Endodermal cell (in vitro differentiated cells): ENCODE measurements around the gene GAL3ST2. TPM values are rescaled to one million over a fixed set of nuclear protein-coding genes. Genes with fewer than 3 reads are reported as not detected.

Experiments used
- DNase-seq: peaks from one replicate; pipeline ENCODE4 v3.0.0-alpha.2; 2017
- H3K27ac ChIP-seq: 2 replicates; pipeline ENCODE4 v1.5.1; 2013; ENCODE audit warnings: mild to moderate bottlenecking, low read depth, low read length, moderate library complexity
- H3K27me3 ChIP-seq: 2 replicates; pipeline ENCODE4 v1.6.1; 2013; ENCODE audit warnings: mild to moderate bottlenecking, low read length, moderate library complexity; ENCODE audit not compliant: insufficient read depth, control insufficient read depth, poor library complexity, severe bottlenecking
- H3K36me3 ChIP-seq: 2 replicates; pipeline ENCODE4 v1.7.0; 2013; ENCODE audit warnings: mild to moderate bottlenecking, low read length, moderate library complexity; ENCODE audit not compliant: control insufficient read depth, insufficient read depth
- H3K4me1 ChIP-seq: one replicate; pipeline ENCODE4 v1.7.0; 2013; ENCODE audit warnings: low read length; ENCODE audit not compliant: control insufficient read depth, insufficient read depth
- H3K4me3 ChIP-seq: 2 replicates; pipeline ENCODE4 v1.5.1; 2013; ENCODE audit warnings: mild to moderate bottlenecking, low read length, moderate library complexity
- H3K9ac ChIP-seq: 2 replicates; pipeline ENCODE4 v1.6.1; 2013; ENCODE audit warnings: mild to moderate bottlenecking, low read length, moderate library complexity; ENCODE audit not compliant: poor library complexity, severe bottlenecking; ENCODE audit errors: extremely low read depth
- H3K9me3 ChIP-seq: 2 replicates; pipeline ENCODE4 v1.6.1; 2013; ENCODE audit warnings: mild to moderate bottlenecking, low read length, moderate library complexity; ENCODE audit not compliant: control insufficient read depth
- H3K27ac Mint-ChIP-seq: 2 replicates; pipeline ENCODE4 v1.8.0; 2020; ENCODE audit warnings: mixed read lengths
- H3K27me3 Mint-ChIP-seq: 2 replicates; pipeline ENCODE4 v1.8.0; 2021; ENCODE audit warnings: mild to moderate bottlenecking, mixed read lengths; ENCODE audit not compliant: insufficient read depth
- H3K36me3 Mint-ChIP-seq: 2 replicates; pipeline ENCODE4 v1.8.0; 2020; ENCODE audit warnings: low read depth, mixed read lengths
- H3K4me1 Mint-ChIP-seq: 2 replicates; pipeline ENCODE4 v1.8.0; 2020; ENCODE audit warnings: mixed read lengths
- H3K4me3 Mint-ChIP-seq: 2 replicates; pipeline ENCODE4 v1.8.0; 2020; ENCODE audit warnings: mild to moderate bottlenecking, moderate library complexity, mixed read lengths
- H3K9me3 Mint-ChIP-seq: 2 replicates; pipeline ENCODE4 v1.8.0; 2020; ENCODE audit warnings: mild to moderate bottlenecking, mixed read lengths
- CTCF ChIP-seq: fragments of 200-600 bp; sonication (generic); conservative IDR thresholded peaks from 2 replicates; pipeline ENCODE4 v1.5.0; 2021; ENCODE audit warnings: antibody characterized with exemption, mild to moderate bottlenecking
- WGBS, 2 experiments: methylation state at CpG; one replicate each; pipeline versions ENCODE4 v1.1.5 to v1.1.7; 2013; ENCODE audit warnings: missing lambda C conversion rate in 2 of 2, mixed read lengths in 1 of 2; ENCODE audit not compliant: insufficient coverage in 1 of 2, insufficient read length in 1 of 2; 5-methylcytosine and 5-hydroxymethylcytosine counted together
- total RNA-seq, 2 donors: library from RNA; stranded (reverse); fragmentation: NEBNext Ultra II Directional in 1 of 2; extraction: Animal tissue kit (Norgen Biotek cat#: 25700) in 1 of 2; gene quantifications; 2 replicates in 1 of 2; 3 replicates in 1 of 2; pipeline ENCODE4 v1.2.1, GENCODE V29; 2021

The GAL3ST2 gene
- total RNA-seq, 2 donors from 2014 or later: 0.57 to 0.91 TPM

GRCh38 chr2:241793385-241793784 lies 16.8 kb downstream of the GAL3ST2 start:
- Mint-ChIP-seq H3K4me3 (no peak overlapping the region), H3K36me3 (no peaks in the 10 kb centered on the region), H3K9me3 (peaks cover 44% of the 10 kb centered on the region), H3K27me3 (peaks cover 8% of the 10 kb centered on the region), H3K27ac (no peak overlapping the region), H3K4me1 (peaks cover 9% of the 10 kb centered on the region)
- no peak for DNase-seq
- H3K27me3 ChIP-seq: no peaks in the 10 kb centered on the region
- no peak overlapping the region for H3K9ac ChIP-seq
- H3K9me3 ChIP-seq: peaks cover 33% of the 10 kb centered on the region
- no peak overlapping the region for H3K4me3 ChIP-seq
- H3K4me1 ChIP-seq: no peaks in the 10 kb centered on the region
- no peak for TF ChIP-seq CTCF
- H3K27ac ChIP-seq: no peak overlapping the region
- H3K36me3 ChIP-seq: no peaks in the 10 kb centered on the region
- WGBS, 2 experiments: 85 to 91% methylated on average over 5 of the region's 5 CpGs

DNA sequence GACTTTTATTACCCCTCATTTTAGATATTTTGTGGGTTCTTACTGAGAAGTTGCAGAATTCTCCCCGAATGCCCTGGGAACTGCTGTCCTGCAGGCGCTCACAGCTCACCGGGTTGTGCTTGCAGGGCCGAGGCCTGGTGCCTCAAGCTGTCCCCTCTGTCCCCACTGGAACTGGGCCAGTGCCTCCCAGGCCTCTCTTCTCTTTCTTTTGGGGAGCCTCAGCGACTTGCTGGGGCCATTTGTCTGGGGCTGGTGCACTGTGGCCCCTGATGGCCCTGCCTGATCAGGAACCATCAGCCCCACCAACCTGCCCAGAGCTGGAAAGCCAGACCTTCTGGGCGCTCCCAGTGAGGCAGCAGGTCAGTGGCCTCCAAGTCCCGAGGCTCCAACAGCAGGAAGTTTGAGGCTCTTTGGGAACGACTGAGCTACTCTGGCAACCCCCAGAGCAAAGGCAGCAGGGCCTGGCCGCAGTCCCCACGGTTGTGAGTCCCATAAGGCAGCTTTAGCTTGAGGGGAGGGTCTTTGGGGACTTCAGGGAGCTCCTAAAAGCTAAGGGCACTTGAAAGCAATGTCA lies 17.7 kb downstream of the GAL3ST2 start:
- Histone ChIP-seq H3K36me3 (no peaks in the 10 kb centered on the region), H3K27me3 (no peaks in the 10 kb centered on the region), H3K9me3 (peaks cover 25% of the 10 kb centered on the region), H3K4me3 (no peak overlapping the region), H3K9ac (no peak overlapping the region), H3K27ac (no peak overlapping the region), H3K4me1 (no peaks in the 10 kb centered on the region)
- Mint-ChIP-seq H3K4me3 (no peak overlapping the region), H3K36me3 (no peaks in the 10 kb centered on the region), H3K27me3 (peaks cover 8% of the 10 kb centered on the region), H3K4me1 (peaks cover 9% of the 10 kb centered on the region), H3K9me3 (peaks cover 34% of the 10 kb centered on the region), H3K27ac (no peak overlapping the region)
- TF ChIP-seq CTCF: no peak
- 89 to 91% methylated on average over 8 to 10 of the region's 10 CpGs for WGBS, 2 experiments
- DNase-seq: no peak

DNA sequence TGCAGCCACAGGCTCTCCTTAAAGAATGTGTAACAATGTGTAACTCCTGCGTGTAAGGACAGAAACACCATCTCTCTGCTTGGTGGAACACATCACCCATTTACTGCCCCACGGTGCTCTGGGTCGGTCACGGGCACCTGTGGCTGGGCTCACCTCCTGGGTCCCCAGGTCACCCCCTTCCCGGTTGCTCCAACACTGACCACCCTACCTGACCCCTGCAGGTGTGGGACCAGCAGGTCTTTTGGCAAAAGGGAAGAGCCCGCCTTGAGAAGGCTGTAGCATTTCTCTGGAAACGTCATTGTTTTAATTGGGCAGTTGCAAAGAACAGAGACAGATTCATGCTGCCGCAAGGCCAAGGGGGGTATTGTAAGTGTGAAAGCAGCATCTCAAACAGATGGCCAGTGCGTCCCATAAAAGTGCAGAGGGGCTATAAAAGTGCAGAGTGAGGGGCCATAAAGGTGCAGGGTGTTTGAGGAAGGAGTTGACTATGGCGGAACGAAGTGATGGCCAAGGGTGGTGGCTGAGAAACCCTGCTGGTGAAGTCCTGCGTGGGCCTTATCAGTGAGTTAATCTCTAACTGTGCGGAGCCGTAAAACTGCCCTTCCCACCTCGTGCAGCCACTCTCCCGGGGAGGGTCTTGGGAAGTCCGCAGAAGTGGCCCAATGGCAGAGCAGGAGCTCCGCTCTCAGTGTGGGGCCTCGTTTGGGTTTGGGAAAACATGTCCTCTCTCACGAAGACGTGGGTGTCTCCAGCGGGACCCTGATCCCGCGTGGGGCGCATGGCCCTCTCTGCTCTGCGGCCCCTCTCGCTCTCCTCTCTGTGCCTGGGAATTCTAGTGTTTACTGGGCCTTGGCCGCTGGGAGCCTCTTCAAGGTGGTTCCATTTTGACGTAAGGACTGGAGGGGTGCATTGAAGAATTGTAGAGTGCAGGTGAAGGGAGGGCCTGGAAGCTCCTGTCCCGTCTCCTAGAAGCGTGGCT lies 18.7 kb downstream of the GAL3ST2 start:
- Mint-ChIP-seq H3K36me3 (no peaks in the 10 kb centered on the region), H3K27me3 (peaks cover 8% of the 10 kb centered on the region), H3K4me3 (no peak overlapping the region), H3K27ac (no peak overlapping the region), H3K9me3 (peaks cover 26% of the 10 kb centered on the region), H3K4me1 (peaks cover 9% of the 10 kb centered on the region)
- TF ChIP-seq CTCF: no peak
- DNase-seq: no peak
- Histone ChIP-seq H3K9me3 (peaks cover 15% of the 10 kb centered on the region), H3K4me1 (no peaks in the 10 kb centered on the region), H3K9ac (no peak overlapping the region), H3K27me3 (no peaks in the 10 kb centered on the region), H3K4me3 (no peak overlapping the region), H3K36me3 (no peaks in the 10 kb centered on the region), H3K27ac (no peak overlapping the region)
- WGBS, 2 experiments: 90 to 92% methylated on average over 18 to 31 of the region's 31 CpGs
